Adrenal gland (tissue), 12 donors: ENCODE measurements around the gene CD300LB. TPM values are rescaled to one million over a fixed set of nuclear protein-coding genes. Genes with fewer than 3 reads are reported as not detected.

ENCODE experiments used
- DNase-seq, 7 donors: peaks; one replicate each; pipeline ENCODE4 v3.0.0-alpha.2; 2019 to 2020
- H3K27ac ChIP-seq, 5 donors: fragments of 200-600 bp; sonication (generic) in 4 of 5; 1 replicate in 3 of 5; 2 replicates in 2 of 5; pipeline versions ENCODE4 v1.5.1 to v1.8.0; 2016 to 2020; ENCODE audit warnings: mild to moderate bottlenecking in 1 of 5
- H3K27me3 ChIP-seq: fragments of 200-600 bp; 2 replicates; pipeline ENCODE4 v1.8.0; 2021
- H3K36me3 ChIP-seq, 2 donors: fragments of 200-600 bp; replicated peaks in 1 of 2; 1 replicate in 1 of 2; 2 replicates in 1 of 2; pipeline versions ENCODE4 v1.5.1 to v1.8.0; 2018 to 2022
- H3K4me1 ChIP-seq, 2 donors: fragments of 200-600 bp; replicated peaks in 1 of 2; 1 replicate in 1 of 2; 2 replicates in 1 of 2; pipeline versions ENCODE4 v1.5.1 to v1.8.0; 2018 to 2021
- H3K4me3 ChIP-seq, 4 donors: fragments of 200-600 bp; sonication (generic) in 3 of 4; one replicate each; pipeline ENCODE4 v1.5.1; 2016 to 2018
- H3K9me3 ChIP-seq, 3 donors: fragments of 200-600 bp; sonication (generic) in 1 of 3; replicated peaks in 1 of 3; 1 replicate in 2 of 3; 2 replicates in 1 of 3; pipeline versions ENCODE4 v1.5.1 to v1.8.0; 2016 to 2021
- CTCF ChIP-seq, 6 experiments: fragments of 450-650 bp in 4 of 6; fragments of 200-600 bp in 2 of 6; sonication (generic) in 1 of 6; IDR thresholded peaks; 1 replicate in 5 of 6; 2 replicates in 1 of 6; pipeline versions ENCODE4 v1.5.1 to v1.8.0; 2016 to 2021; ENCODE audit warnings: antibody characterized with exemption in 6 of 6, mild to moderate bottlenecking in 2 of 6, moderate library complexity in 1 of 6
- POLR2A ChIP-seq, 2 donors: fragments of 450-650 bp; IDR thresholded peaks; one replicate each; pipeline ENCODE4 v1.6.1; 2017; ENCODE audit warnings: antibody characterized with exemption in 2 of 2, mild to moderate bottlenecking in 2 of 2, moderate library complexity in 1 of 2
- WGBS, 4 donors: extraction: QIAGEN DNeasy Blood & Tissue Kit in 2 of 4; methylation state at CpG; one replicate each; pipeline versions ENCODE4 v1.1.5 to v1.1.7; 2013 to 2017; 5-methylcytosine and 5-hydroxymethylcytosine counted together
- intact Hi-C, 2 donors: fragments of 100-400 bp; cut with DNase I; formaldehyde crosslinking; loops; one replicate each; pipeline versions ENCODE4 v1.14.1 to v1.15.0; 2022 to 2023
- polyA plus RNA-seq, 3 donors: library from polyadenylated mRNA; stranded (reverse); fragments of 200-250 nt in 2 of 3; fragments of 350-450 nt in 1 of 3; fragmentation: Illumina TruSeq in 1 of 3; extraction: RNeasy Lipid Tissue Mini Kit (QIAGEN cat#74804) in 1 of 3; gene quantifications; one replicate each; pipeline ENCODE4 v1.2.3, GENCODE V29; 2013 to 2014
- total RNA-seq, 9 donors: library from RNA; depleted of rRNA in 4 of 9; stranded (reverse); fragments of >200 nt in 4 of 9; fragments of 120-200 nt in 1 of 9; fragmentation: NEBNext Ultra II Directional in 1 of 9; extraction: Animal tissue kit (Norgen Biotek cat#: 25700) in 1 of 9; gene quantifications; one replicate each; pipeline versions ENCODE4 v1.1.0 to v1.2.4, GENCODE V29; 2013 to 2023
- donor health status: healthy with polysubstance abuse.
- donor health status: Bipolar disorder and iron deficiency.
- donor health status: DM: yes; HTN: yes; CAD: no.
- donor health status: DM: no; HTN: no; CAD: no.
- donor health status: DM: no; HTN: no; CAD: no.
- donor health status: DM: yes; HTN: yes; CAD: no.

The CD300LB gene
- total and polyA plus RNA-seq, 12 donors = 0.17 to 0.95 (median 0.28) TPM; not detected in 1

GRCh38 chr17:74573169-74573568 is 41.9 kb upstream of the CD300LB start:
- intact Hi-C loops = no loop called here
- no peak for TF ChIP-seq CTCF (IDR thresholded peaks at IDR 0.05)
- TF ChIP-seq POLR2A (IDR thresholded peaks at IDR 0.05) = no peak
- Histone ChIP-seq H3K4me3 (no peak overlapping the region), H3K9me3 (no peaks in the 10 kb centered on the region), H3K27me3 (no peaks in the 10 kb centered on the region), H3K27ac (no peak overlapping the region), H3K4me1 (peaks cover 0 to 3% of the 10 kb centered on the region in 2 donors), H3K36me3 (no peaks in the 10 kb centered on the region)
- WGBS, 4 donors = 74 to 84% (median 81%) methylated on average over 3 of the region's 3 CpGs
- no peak for DNase-seq

DNA sequence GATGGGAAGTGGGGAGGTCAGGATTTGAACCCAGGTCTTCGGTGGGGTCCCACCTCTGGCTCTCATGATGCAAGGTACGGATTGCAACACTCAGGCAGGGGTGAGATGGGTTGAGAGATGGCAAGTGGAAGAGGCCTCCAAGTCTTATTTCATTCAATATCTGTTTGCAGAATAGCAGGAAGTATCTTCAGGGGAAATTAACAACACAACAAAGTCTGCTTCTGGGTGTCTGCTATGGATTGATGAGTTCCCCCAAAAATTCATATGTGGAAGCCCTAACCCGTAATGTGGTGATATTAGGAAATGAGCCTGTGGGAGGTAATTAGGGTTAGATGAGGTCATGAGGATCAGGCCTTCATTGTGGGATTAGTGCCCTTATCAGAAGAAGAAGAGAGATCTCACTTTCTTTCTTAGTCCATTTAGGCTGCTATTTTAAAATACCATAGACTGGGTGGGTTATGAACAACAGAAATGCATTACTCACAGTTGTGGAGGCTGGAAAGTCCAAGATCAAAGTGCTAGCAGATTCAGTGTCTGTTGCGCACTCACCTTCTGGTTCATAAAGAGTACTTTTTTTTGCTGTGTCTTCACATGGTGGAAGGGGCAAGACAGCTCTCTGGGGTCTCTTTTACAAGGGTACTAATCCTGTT is 40.5 kb upstream of the CD300LB start:
- no peak overlapping the region for H3K4me3 ChIP-seq
- no peak for DNase-seq
- intact Hi-C loops = no loop called here
- TF ChIP-seq CTCF (IDR thresholded peaks at IDR 0.05) (no peak), POLR2A (IDR thresholded peaks at IDR 0.05) (no peak)
- H3K36me3 ChIP-seq = no peaks in the 10 kb centered on the region
- H3K4me1 ChIP-seq = peaks cover 0 to 3% of the 10 kb centered on the region in 2 donors
- no peak overlapping the region for H3K27ac ChIP-seq
- H3K27me3 ChIP-seq = no peaks in the 10 kb centered on the region
- H3K9me3 ChIP-seq = no peaks in the 10 kb centered on the region
- WGBS, 4 donors = 65 to 91% (median 78%) methylated on average over 4 of the region's 4 CpGs

DNA sequence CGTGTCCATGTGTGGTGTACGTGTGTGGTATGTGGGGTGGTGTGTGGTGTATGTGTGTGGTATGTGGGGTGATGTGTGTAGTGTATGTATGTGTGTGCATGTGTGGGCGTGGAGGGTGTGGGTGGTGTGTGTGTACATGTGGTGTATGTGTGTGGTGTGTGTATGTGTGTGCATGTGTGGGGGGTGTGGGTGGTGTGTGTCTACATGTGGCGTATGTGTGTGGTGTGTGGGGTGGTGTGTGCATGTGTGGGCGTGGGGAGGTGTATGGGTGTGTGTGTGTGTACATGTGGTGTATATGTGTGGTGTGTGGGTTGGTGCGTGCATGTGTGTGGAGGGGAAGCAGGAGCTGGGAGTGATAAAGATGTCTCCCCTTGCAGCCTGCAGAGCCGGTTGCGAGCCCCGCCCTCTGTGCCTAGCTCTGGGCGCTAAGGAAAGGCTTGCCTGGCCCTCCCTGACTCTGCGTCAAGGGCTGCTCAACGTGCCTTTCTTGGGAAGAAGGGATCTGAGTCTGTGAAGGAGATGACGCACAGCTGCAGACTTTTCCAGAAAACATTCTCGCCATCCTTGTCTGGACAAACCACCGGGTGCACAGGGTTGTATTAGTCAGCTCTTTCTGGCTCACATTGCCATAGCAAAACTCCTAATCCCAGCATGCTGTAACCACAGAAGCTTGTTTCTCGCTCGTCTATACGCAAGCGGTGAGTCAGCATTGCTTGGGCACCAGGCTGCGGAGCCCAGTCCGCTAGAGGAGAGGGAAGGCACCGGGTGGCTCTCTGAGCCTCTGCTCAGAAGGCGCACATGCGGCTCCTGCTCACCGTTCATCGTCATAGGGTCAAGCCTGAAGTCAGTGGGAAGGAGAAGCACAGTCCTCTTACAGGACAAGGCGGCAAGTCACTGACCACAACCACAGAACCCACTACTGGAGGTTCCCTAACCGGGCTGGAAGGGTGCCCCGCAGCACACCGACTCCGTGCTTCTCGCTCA is 38.0 kb upstream of the CD300LB start:
- peak; percentile 30 to 82 (median 71) for DNase-seq
- no peaks in the 10 kb centered on the region for H3K9me3 ChIP-seq
- intact Hi-C loops = no loop called here
- TF ChIP-seq CTCF (IDR thresholded peaks at IDR 0.05) (no peak), POLR2A (IDR thresholded peaks at IDR 0.05) (no peak)
- H3K4me1 ChIP-seq = peaks cover 0 to 3% of the 10 kb centered on the region in 2 donors
- no peaks in the 10 kb centered on the region for H3K27me3 ChIP-seq
- H3K4me3 ChIP-seq = no peak overlapping the region
- WGBS, 4 donors = 51 to 61% (median 56%) methylated on average over 29 to 32 of the region's 32 CpGs
- no peaks in the 10 kb centered on the region for H3K36me3 ChIP-seq
- no peak overlapping the region for H3K27ac ChIP-seq

GRCh38 chr17:74568106-74568873 is 37.0 kb upstream of the CD300LB start:
- Histone ChIP-seq H3K4me3 (no peak overlapping the region), H3K36me3 (no peaks in the 10 kb centered on the region), H3K27me3 (no peaks in the 10 kb centered on the region), H3K4me1 (peaks cover 0 to 3% of the 10 kb centered on the region in 2 donors), H3K27ac (no peak overlapping the region), H3K9me3 (no peaks in the 10 kb centered on the region)
- WGBS, 4 donors = 70 to 76% (median 73%) methylated on average over 3 to 4 of the region's 4 CpGs
- intact Hi-C loops = no loop called here
- TF ChIP-seq CTCF (IDR thresholded peaks at IDR 0.05) (no peak), POLR2A (IDR thresholded peaks at IDR 0.05) (no peak)
- DNase-seq = no peak
